ENCODE data around the gene NCAM1. TPM values are rescaled to one million over a fixed set of nuclear protein-coding genes. Genes with fewer than 3 reads are reported as not detected.

NCAM1 gene
- total and polyA plus RNA-seq, 2 donors from 2014 or later, result 1.7 to 3.0 TPM

GRCh38 chr11:113202431-113202830 lies 241.2 kb downstream of the NCAM1 start:
- no peak for TF ChIP-seq CTCF (IDR thresholded peaks at IDR 0.05; ENCODE audit: borderline replicate concordance, extremely low read depth, insufficient read depth)
- intact Hi-C loops (cut with DNase I), result no loop called here
- FAIRE-seq, result no peak

GRCh38 chr11:113203141-113203753 lies 242.0 kb downstream of the NCAM1 start:
- TF ChIP-seq CTCF (IDR thresholded peaks at IDR 0.05; ENCODE audit: borderline replicate concordance, extremely low read depth, insufficient read depth), result no peak
- intact Hi-C loops (cut with DNase I), result no loop called here
- Histone ChIP-seq H3K4me1 (ENCODE audit: control insufficient read depth in 2 of 3, insufficient read depth in 2 of 3, low read depth in 1 of 3, low read length in 3 of 3) (no peaks in the 10 kb centered on the region), H3K9me3 (ENCODE audit: control insufficient read depth in 2 of 3, insufficient read depth in 1 of 3, low read length in 3 of 3) (no peaks in the 10 kb centered on the region), H3K9ac (ENCODE audit: low read length in 3 of 3) (no peak overlapping the region), H3K36me3 (ENCODE audit: control insufficient read depth in 2 of 3, insufficient read depth in 3 of 3, low read length in 3 of 3) (peaks cover 0 to 2% (median 0%) of the 10 kb centered on the region in 3 donors), H3K27ac (ENCODE audit: low read depth in 2 of 2, low read length in 2 of 2) (no peak overlapping the region), H3K4me3 (ENCODE audit: low read length in 3 of 3) (no peak overlapping the region), H3K27me3 (ENCODE audit: control insufficient read depth, insufficient read depth, low read length) (no peaks in the 10 kb centered on the region)
- DNase-seq, result no peak
- no peak for FAIRE-seq

More at GRCh38 chr11:113202431-113202830, 241.2 kb downstream of the NCAM1 start:
- Histone ChIP-seq H3K9ac (ENCODE audit: low read length in 3 of 3) (no peak overlapping the region), H3K9me3 (ENCODE audit: control insufficient read depth in 2 of 3, insufficient read depth in 1 of 3, low read length in 3 of 3) (no peaks in the 10 kb centered on the region), H3K27ac (ENCODE audit: low read depth in 2 of 2, low read length in 2 of 2) (no peak overlapping the region), H3K4me3 (ENCODE audit: low read length in 3 of 3) (no peak overlapping the region), H3K4me1 (ENCODE audit: control insufficient read depth in 2 of 3, insufficient read depth in 2 of 3, low read depth in 1 of 3, low read length in 3 of 3) (no peaks in the 10 kb centered on the region), H3K36me3 (ENCODE audit: control insufficient read depth in 2 of 3, insufficient read depth in 3 of 3, low read length in 3 of 3) (no peaks in the 10 kb centered on the region), H3K27me3 (ENCODE audit: control insufficient read depth, insufficient read depth, low read length) (no peaks in the 10 kb centered on the region)
- DNase-seq, result no peak

- no peak for TF ChIP-seq CTCF (IDR thresholded peaks at IDR 0.05; ENCODE audit: borderline replicate concordance, extremely low read depth, insufficient read depth)
- Histone ChIP-seq H3K27ac (ENCODE audit: low read depth in 2 of 2, low read length in 2 of 2) (no peak overlapping the region), H3K36me3 (ENCODE audit: control insufficient read depth in 2 of 3, insufficient read depth in 3 of 3, low read length in 3 of 3) (peaks cover 0 to 2% (median 0%) of the 10 kb centered on the region in 3 donors), H3K9ac (ENCODE audit: low read length in 3 of 3) (no peak overlapping the region), H3K27me3 (ENCODE audit: control insufficient read depth, insufficient read depth, low read length) (no peaks in the 10 kb centered on the region), H3K4me1 (ENCODE audit: control insufficient read depth in 2 of 3, insufficient read depth in 2 of 3, low read depth in 1 of 3, low read length in 3 of 3) (no peaks in the 10 kb centered on the region), H3K4me3 (ENCODE audit: low read length in 3 of 3) (no peak overlapping the region), H3K9me3 (ENCODE audit: control insufficient read depth in 2 of 3, insufficient read depth in 1 of 3, low read length in 3 of 3) (no peaks in the 10 kb centered on the region)
- intact Hi-C loops (cut with DNase I), result no loop called here
- DNase-seq (no peak), FAIRE-seq (no peak)
Observed at GRCh38 chr11:113204280-113204679, 243.1 kb downstream of the NCAM1 start.

- intact Hi-C loops (cut with DNase I), result no loop called here
- Histone ChIP-seq H3K27me3 (ENCODE audit: control insufficient read depth, insufficient read depth, low read length) (no peaks in the 10 kb centered on the region), H3K4me3 (ENCODE audit: low read length in 3 of 3) (no peak overlapping the region), H3K9me3 (ENCODE audit: control insufficient read depth in 2 of 3, insufficient read depth in 1 of 3, low read length in 3 of 3) (no peaks in the 10 kb centered on the region), H3K4me1 (ENCODE audit: control insufficient read depth in 2 of 3, insufficient read depth in 2 of 3, low read depth in 1 of 3, low read length in 3 of 3) (no peaks in the 10 kb centered on the region), H3K36me3 (ENCODE audit: control insufficient read depth in 2 of 3, insufficient read depth in 3 of 3, low read length in 3 of 3) (no peaks in the 10 kb centered on the region), H3K27ac (ENCODE audit: low read depth in 2 of 2, low read length in 2 of 2) (no peak overlapping the region), H3K9ac (ENCODE audit: low read length in 3 of 3) (no peak overlapping the region)
- FAIRE-seq (no peak), DNase-seq (no peak)
- TF ChIP-seq CTCF (IDR thresholded peaks at IDR 0.05; ENCODE audit: borderline replicate concordance, extremely low read depth, insufficient read depth), result no peak
Observed at GRCh38 chr11:113213549-113213948, 252.3 kb downstream of the NCAM1 start.
